Adipocyte (in vitro differentiated cells): ENCODE data around the gene TSPAN3.

Source experiments
- DNase-seq: peaks from one replicate; pipeline ENCODE4 v3.0.0-alpha.2; 2015; ENCODE audit warnings: low read depth
- H3K27me3 ChIP-seq: replicated peaks from 2 replicates; pipeline ENCODE4 v1.7.0; 2013; ENCODE audit warnings: mild to moderate bottlenecking, low read length, moderate library complexity; ENCODE audit not compliant: control insufficient read depth, insufficient read depth
- H3K36me3 ChIP-seq: 2 replicates; pipeline ENCODE4 v1.7.0; 2013; ENCODE audit warnings: low read length, mild to moderate bottlenecking, moderate library complexity; ENCODE audit not compliant: control insufficient read depth, insufficient read depth, severe bottlenecking
- H3K4me1 ChIP-seq: 2 replicates; pipeline ENCODE4 v1.7.0; 2013; ENCODE audit warnings: mild to moderate bottlenecking, low read length, moderate library complexity; ENCODE audit not compliant: control insufficient read depth, insufficient read depth
- H3K4me3 ChIP-seq: 2 replicates; pipeline ENCODE4 v1.7.0; 2013; ENCODE audit warnings: mild to moderate bottlenecking, low read length, moderate library complexity
- H3K9ac ChIP-seq: 2 replicates; pipeline ENCODE4 v1.7.0; 2013; ENCODE audit warnings: mild to moderate bottlenecking, low read length, moderate library complexity
- H3K9me3 ChIP-seq: 2 replicates; pipeline ENCODE4 v1.7.0; 2013; ENCODE audit warnings: mild to moderate bottlenecking, low read length, moderate library complexity; ENCODE audit not compliant: control insufficient read depth

TSPAN3 gene

GRCh38 chr15:77018796-77019505 lies 52.0 kb downstream of the TSPAN3 start:
- Histone ChIP-seq H3K36me3 (no peaks in the 10 kb centered on the region), H3K4me1 (peaks cover 10% of the 10 kb centered on the region), H3K9me3 (no peaks in the 10 kb centered on the region), H3K4me3 (no peak overlapping the region), H3K27me3 (peaks cover 25% of the 10 kb centered on the region), H3K9ac (no peak overlapping the region)
- DNase-seq: no peak

GRCh38 chr15:77017761-77018720 lies 52.9 kb downstream of the TSPAN3 start:
- DNase-seq: no peak
- H3K4me3 ChIP-seq: no peak overlapping the region
- H3K9me3 ChIP-seq: no peaks in the 10 kb centered on the region
- H3K9ac ChIP-seq: no peak overlapping the region
- H3K4me1 ChIP-seq: peaks cover 10% of the 10 kb centered on the region
- H3K36me3 ChIP-seq: no peaks in the 10 kb centered on the region
- peaks cover 25% of the 10 kb centered on the region for H3K27me3 ChIP-seq

DNA sequence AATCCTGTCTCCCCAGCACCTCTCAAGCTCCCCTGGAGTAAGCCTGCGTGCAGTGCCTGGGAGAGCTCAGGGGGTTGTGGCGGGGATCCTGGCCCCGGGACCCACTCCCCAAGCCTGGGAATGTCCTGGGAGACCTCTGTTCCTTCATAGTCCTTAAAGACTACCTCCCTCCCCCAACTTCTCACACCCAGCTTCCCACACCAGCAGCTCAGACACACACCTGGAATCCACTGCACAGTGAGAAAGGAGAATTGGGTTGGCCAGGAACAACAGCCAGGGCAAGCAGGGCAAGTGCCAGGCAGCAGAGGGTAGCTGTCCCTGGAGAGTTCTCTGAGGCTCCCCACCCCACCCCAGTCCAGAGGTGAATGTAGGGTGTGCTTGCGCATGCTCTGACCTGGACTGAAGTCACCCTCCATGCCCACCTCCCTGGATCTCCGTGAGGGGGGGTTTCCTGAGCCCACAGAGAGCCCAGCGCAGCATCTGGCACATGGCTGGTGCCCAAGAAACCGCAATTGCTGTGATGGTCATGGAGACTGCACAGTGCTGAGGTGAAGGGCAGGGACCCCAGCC lies 53.7 kb downstream of the TSPAN3 start:
- Histone ChIP-seq H3K9me3 (no peaks in the 10 kb centered on the region), H3K4me3 (no peak overlapping the region), H3K4me1 (peaks cover 6% of the 10 kb centered on the region), H3K9ac (no peak overlapping the region), H3K36me3 (no peaks in the 10 kb centered on the region), H3K27me3 (peaks cover 25% of the 10 kb centered on the region)
- DNase-seq: no peak

GRCh38 chr15:77016321-77016695 lies 54.6 kb downstream of the TSPAN3 start:
- Histone ChIP-seq H3K4me1 (no peaks in the 10 kb centered on the region), H3K27me3 (peaks cover 25% of the 10 kb centered on the region), H3K36me3 (no peaks in the 10 kb centered on the region), H3K9me3 (no peaks in the 10 kb centered on the region), H3K4me3 (no peak overlapping the region), H3K9ac (no peak overlapping the region)
- no peak for DNase-seq

DNA sequence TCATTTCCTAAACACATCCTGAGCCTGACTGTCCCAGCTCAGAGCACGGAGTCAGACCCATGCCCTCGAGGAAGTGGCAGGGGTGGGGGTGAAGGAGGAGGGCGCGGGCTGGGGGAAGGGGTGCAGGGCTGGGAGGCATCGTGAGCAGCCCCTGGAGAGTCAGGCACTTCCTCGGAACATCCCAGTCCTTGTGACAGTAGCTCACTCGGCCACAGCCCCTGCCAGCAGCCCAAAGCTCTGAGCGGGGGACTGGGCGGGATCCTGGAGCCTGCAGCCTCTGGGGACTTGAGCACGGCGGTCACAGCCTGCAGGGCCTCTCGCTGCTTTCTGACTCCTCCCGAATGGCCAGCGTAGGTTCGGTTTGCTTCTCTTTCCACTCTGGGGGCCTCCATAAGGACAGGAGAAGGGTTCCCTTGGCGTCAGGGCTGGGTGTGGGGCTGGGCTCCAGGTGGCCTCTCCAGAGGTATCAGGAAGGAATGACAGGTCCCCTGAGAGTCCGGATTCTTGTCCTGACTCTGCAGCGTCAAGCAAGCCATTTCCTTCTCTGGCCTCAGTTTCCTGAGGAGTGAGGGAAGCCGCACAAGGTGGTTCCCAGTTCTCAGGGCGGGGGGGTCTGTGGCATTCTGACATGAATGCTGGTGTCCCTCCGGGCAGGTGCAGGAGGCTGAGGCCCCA lies 55.1 kb downstream of the TSPAN3 start:
- peaks cover 25% of the 10 kb centered on the region for H3K27me3 ChIP-seq
- no peak for DNase-seq
- no peaks in the 10 kb centered on the region for H3K4me1 ChIP-seq
- H3K4me3 ChIP-seq: no peak overlapping the region
- no peaks in the 10 kb centered on the region for H3K9me3 ChIP-seq
- H3K36me3 ChIP-seq: no peaks in the 10 kb centered on the region
- no peak overlapping the region for H3K9ac ChIP-seq

DNA sequence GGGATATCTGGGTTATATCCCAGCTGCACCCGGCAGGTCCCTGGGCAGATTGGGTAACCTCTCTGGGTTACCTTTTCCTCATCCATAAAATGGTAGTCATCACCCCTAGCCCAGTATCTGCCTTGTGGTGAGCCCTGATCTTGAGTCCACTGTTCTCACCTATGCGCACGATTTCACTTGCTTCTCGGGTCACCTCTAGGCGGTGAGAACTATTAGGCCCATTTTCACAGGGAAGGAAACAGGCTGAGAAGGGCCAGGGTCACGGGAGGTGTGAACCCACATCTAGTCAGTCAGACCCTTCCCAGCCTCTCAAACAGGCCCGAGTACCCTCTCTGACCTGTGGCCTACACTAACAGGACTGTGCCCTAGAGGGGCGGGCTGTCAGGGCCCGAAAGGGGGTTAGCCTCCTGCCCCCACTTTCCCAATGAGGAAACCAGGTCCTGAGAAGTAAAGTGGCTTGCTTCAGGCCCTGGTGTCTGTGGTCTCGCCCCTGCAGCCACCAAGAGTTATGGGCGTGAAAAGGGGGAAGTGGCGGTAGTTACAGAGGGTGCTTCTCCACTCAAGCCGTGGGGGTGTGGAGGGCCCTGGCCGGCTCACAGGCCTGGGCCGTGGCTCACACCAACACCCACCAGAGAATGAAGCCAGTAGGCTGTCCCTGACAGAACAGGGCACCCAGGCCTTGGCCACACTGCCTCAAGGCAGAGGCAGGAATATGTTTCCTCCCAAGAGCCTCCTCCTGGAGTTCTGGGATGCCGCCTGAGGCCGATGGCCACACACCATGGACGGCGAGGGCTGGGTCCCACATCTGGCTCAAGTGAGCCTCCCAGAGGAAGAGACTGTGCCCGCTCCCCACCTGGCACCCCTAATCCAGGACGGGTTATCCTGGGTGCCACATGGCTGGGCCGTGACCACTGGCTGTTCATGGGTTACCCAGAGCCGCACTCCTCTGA lies 56.5 kb downstream of the TSPAN3 start:
- Histone ChIP-seq H3K27me3 (peaks cover 25% of the 10 kb centered on the region), H3K4me3 (no peak overlapping the region), H3K36me3 (no peaks in the 10 kb centered on the region), H3K9ac (no peak overlapping the region), H3K4me1 (no peaks in the 10 kb centered on the region), H3K9me3 (no peaks in the 10 kb centered on the region)
- no peak for DNase-seq

GRCh38 chr15:77013776-77014131 lies 57.2 kb downstream of the TSPAN3 start:
- H3K36me3 ChIP-seq: no peaks in the 10 kb centered on the region
- peaks cover 25% of the 10 kb centered on the region for H3K27me3 ChIP-seq
- no peak for DNase-seq
- H3K4me3 ChIP-seq: no peak overlapping the region
- no peaks in the 10 kb centered on the region for H3K9me3 ChIP-seq
- H3K4me1 ChIP-seq: no peaks in the 10 kb centered on the region
- H3K9ac ChIP-seq: no peak overlapping the region

- DNase-seq: no peak
- Histone ChIP-seq H3K4me1 (no peaks in the 10 kb centered on the region), H3K27me3 (peaks cover 19% of the 10 kb centered on the region), H3K9me3 (no peaks in the 10 kb centered on the region), H3K36me3 (no peaks in the 10 kb centered on the region), H3K4me3 (no peak overlapping the region), H3K9ac (no peak overlapping the region)
Measured at GRCh38 chr15:77012868-77013267, 58.0 kb downstream of the TSPAN3 start.

DNA sequence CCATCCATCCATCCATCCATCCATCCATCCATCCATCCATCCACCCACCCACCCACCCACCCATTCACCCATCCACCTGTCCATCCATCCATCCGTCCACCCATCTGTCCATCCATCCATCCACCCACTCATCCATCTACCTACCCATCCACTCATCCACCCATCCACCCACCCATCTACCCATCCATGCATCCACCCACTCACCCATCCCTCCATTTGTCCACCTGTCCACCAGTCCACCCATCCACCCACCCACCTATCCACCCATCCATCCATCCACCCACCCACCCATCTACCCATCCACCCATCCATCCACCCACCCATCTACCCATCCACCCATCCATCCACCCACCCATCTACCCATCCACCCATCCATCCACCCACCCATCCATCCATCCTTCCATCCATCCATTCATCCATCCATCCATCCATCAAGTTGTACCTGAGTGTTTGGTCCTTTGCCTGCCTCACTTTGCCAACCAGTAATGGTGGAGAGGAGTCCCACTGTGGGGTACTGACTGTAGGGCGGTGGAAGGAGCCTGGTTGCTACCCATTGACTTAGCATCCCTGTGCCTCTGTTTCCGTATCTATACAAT lies 58.7 kb downstream of the TSPAN3 start:
- Histone ChIP-seq H3K4me1 (no peaks in the 10 kb centered on the region), H3K4me3 (no peak overlapping the region), H3K9ac (no peak overlapping the region), H3K9me3 (no peaks in the 10 kb centered on the region), H3K27me3 (peaks cover 13% of the 10 kb centered on the region), H3K36me3 (no peaks in the 10 kb centered on the region)
- no peak for DNase-seq

DNA sequence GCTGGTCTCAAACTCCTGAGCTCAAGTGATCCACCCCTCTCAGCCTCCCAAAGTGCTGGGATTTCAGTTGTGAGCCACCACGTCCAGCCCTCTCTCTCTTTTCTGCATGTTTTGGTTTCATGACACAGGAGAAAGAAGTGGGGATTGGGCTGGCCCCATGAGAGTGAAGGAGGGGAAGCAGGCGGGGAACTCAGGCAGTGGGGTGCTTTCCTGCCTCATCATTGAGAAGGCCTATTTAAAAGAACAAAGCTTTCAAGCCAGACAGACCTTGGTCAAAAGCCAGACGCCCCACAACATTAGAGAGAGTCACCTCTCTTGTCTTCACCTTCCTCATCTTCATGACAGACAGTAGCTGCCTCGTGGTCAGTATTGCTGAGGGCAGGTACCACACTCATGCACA lies 60.1 kb downstream of the TSPAN3 start:
- Histone ChIP-seq H3K4me3 (no peak overlapping the region), H3K36me3 (no peaks in the 10 kb centered on the region), H3K27me3 (peaks cover 3% of the 10 kb centered on the region), H3K4me1 (no peaks in the 10 kb centered on the region), H3K9me3 (no peaks in the 10 kb centered on the region), H3K9ac (no peak overlapping the region)
- no peak for DNase-seq
